HCT116 (cell line): ENCODE data around the gene GPR37L1.

Experiments used
- EZH2phosphoT487 ChIP-seq: fragments of 200-600 bp; IDR thresholded peaks from 2 replicates; pipeline ENCODE4 v1.6.1; 2018; ENCODE audit warnings: antibody characterized with exemption, borderline replicate concordance
- POLR2AphosphoS5 ChIP-seq: IDR thresholded peaks from 2 replicates; pipeline ENCODE4 v1.6.1; 2011; ENCODE audit warnings: mild to moderate bottlenecking, low read depth, low read length, moderate library complexity

DNA sequence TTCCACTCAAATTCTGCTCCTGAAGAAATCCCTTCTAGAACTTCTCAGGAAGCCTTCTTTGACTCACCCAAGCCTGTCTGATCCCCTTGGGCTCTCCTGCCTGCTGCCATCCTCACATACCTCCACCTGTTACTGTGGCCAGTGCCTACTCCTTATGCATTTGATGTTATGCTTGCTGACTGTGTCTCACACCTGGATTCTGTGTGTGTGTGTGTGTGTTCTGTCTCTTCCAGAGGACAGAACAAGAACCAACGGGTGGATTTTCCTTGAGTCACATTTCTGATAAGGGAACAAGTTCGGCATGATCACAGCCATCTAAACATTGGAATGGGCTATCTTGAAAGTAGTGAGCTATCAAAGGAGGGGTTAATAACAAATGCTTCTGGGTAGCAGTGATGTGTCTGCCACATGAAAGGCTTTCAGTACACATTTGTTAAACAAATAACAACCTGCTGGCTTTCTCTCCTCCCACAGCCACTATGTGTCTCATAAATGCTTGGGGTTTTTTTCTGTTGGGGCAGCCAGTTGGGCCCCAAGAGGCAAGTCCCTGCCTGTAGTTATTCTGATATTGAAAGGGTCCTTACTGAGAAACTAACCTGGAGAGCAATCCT is 8.9 kb upstream of the GPR37L1 start:
- no peak for TF ChIP-seq POLR2AphosphoS5
- TF ChIP-seq EZH2phosphoT487 = no peak
